Muscle layer of colon (tissue), 2 donors: ENCODE results near the gene ZBTB9.

Source experiments
- H3K27ac ChIP-seq: one replicate; pipeline ENCODE4 v1.7.0; 2013; ENCODE audit warnings: low read depth, mild to moderate bottlenecking, low read length, moderate library complexity
- H3K27me3 ChIP-seq, 2 donors: one replicate each; pipeline ENCODE4 v1.7.0; 2013; ENCODE audit warnings: low read length in 2 of 2, mild to moderate bottlenecking in 2 of 2; ENCODE audit not compliant: insufficient read depth in 2 of 2, control insufficient read depth in 1 of 2
- H3K36me3 ChIP-seq: one replicate; pipeline ENCODE4 v1.7.0; 2013; ENCODE audit warnings: mild to moderate bottlenecking, low read length; ENCODE audit not compliant: insufficient read depth
- H3K4me1 ChIP-seq: one replicate; pipeline ENCODE4 v1.7.0; 2013; ENCODE audit warnings: mild to moderate bottlenecking, low read length; ENCODE audit not compliant: insufficient read depth
- H3K4me3 ChIP-seq, 2 donors: one replicate each; pipeline ENCODE4 v1.7.0; 2013; ENCODE audit warnings: low read length in 2 of 2, low read depth in 1 of 2, mild to moderate bottlenecking in 1 of 2, moderate library complexity in 1 of 2
- H3K9ac ChIP-seq: one replicate; pipeline ENCODE4 v1.7.0; 2013; ENCODE audit warnings: low read length
- H3K9me3 ChIP-seq: one replicate; pipeline ENCODE4 v1.7.0; 2013; ENCODE audit warnings: mild to moderate bottlenecking, low read length
- donor health status: abdominal sarcoma.
- donor health status: Adenocarcinoma of cecum.

The ZBTB9 gene

DNA sequence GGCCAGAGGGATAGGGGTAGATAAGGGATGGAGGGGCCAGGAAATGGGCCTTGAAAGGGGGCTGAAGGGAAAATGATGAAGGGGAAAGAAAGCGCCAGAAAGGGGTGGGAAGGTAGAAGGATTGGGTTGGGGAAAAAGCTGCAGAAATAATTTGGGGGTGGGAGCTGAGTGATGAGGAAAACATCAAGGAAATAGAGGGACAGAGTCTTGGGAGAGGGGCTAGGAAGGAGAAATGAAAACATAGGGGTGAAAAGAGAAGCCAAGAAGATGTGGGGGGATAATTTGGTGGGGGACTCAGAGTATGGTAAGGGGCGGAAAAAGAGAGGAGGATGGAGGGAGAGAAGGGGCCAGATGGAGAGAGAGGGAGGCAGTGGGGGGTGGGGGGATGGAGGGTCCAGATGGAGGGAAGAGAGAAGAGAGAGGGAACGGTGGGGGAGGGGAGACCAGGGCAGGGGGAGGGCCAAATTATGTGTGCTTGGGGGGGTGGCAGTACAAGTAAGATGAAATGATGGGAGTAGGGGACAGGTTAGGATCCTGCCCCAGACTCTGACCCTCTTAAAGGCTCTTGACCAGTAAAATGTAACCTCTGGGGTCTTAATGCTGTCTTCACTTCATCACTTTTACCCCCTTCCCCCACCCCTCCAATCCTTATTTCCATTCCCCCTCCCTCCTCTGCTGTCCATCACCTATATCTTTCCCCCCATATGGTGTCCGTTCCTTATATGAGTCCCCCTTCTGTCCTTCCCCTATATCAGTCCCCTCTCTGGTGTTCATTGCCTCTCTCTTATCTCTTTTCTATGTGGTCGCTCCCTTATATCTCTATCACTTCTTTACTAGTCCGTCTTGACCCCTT is 33.7 kb upstream of the ZBTB9 start:
- H3K27me3 ChIP-seq = no peaks in the 10 kb centered on the region
- no peak overlapping the region for H3K9ac ChIP-seq
- H3K27ac ChIP-seq = peak overlapping the region; percentile 62
- no peak overlapping the region for H3K4me3 ChIP-seq
- peaks cover 54% of the 10 kb centered on the region for H3K4me1 ChIP-seq
- no peaks in the 10 kb centered on the region for H3K9me3 ChIP-seq
- peaks cover 11% of the 10 kb centered on the region for H3K36me3 ChIP-seq

DNA sequence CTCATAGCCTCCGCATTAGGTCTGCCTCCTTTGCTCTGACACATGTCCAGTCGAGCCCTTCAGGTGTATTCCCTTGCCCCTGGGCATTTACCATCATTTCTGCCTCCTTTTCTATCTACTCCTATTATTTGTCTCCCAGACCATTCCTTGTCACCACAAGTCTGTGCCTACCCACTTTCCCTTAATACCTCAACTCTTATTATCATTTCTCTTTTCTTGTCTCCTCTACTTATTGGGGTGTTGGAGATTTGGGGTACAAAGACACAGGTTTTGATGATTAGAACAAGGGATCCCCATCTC is 33.1 kb upstream of the ZBTB9 start:
- no peaks in the 10 kb centered on the region for H3K9me3 ChIP-seq
- H3K27me3 ChIP-seq = no peaks in the 10 kb centered on the region
- no peak overlapping the region for H3K4me3 ChIP-seq
- H3K36me3 ChIP-seq = peaks cover 5% of the 10 kb centered on the region
- no peak overlapping the region for H3K9ac ChIP-seq
- peaks cover 50% of the 10 kb centered on the region for H3K4me1 ChIP-seq
- H3K27ac ChIP-seq = peak overlapping the region; percentile 1

DNA sequence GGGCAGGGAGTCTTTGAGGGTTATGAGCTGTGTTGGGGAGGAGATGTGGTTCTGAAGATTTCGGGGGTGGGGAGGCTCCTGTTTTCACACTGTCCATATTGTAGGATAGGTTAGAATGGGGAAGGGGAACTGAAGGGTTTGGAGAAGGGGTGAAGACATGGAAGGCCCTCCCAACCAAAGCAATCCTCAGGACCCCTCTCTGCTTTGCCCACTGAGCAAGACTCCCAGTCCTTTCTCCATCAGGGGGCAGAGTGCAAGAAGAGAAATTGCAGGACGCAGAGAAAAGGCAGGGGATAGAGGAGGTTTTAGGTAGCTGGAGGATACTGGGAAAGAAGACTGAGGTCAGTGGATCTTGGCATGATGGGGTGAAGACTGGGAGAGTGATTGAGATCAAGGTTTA is 30.6 kb upstream of the ZBTB9 start:
- Histone ChIP-seq H3K4me3 (no peak overlapping the region), H3K9me3 (no peaks in the 10 kb centered on the region), H3K27ac (peak overlapping the region; percentile 5), H3K36me3 (no peaks in the 10 kb centered on the region), H3K27me3 (no peaks in the 10 kb centered on the region), H3K9ac (no peak overlapping the region), H3K4me1 (peaks cover 49% of the 10 kb centered on the region)

DNA sequence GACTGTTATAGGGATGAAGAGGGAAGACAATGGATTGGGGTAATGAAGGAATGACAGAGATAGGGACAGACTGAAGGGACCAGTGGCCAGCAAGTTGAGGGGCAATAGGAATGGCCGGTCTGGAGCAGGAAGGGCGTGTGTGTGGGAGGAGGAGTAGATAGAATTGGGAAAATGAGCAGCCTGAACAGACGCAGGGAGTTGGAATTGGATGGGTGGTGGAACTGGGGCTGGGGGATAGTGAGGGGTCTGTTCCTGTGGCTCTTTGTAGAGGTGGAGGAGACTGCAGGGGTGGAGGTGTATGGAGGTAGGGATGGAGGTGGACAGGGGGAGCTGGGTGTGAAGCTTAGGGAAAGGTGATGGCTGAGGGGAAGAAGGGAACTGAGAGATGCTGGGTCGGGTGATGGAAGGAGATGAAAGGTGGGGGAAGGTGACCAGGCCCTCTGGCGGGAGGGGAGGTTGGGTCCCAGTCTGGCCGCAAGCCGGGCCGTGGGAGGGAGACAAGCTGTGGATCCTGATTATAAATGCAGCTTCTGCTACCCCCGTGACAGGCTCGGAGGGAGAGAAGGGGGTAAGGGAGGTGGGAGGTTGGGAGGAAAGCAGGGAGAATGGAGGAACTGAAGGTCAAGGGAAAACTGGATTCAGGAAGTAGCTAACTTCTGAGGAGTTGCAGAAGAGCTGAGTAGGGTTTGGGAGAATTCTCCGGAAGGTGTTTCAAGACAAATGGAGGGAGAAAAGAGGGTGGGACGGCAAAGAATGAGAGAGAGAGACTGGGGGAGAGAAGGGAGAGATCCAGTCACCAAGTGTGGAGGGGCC is 29.3 kb upstream of the ZBTB9 start:
- Histone ChIP-seq H3K4me3 (peak overlapping the region; percentile 44 to 85), H3K4me1 (peaks cover 46% of the 10 kb centered on the region), H3K27me3 (no peaks in the 10 kb centered on the region), H3K36me3 (no peaks in the 10 kb centered on the region), H3K9me3 (no peaks in the 10 kb centered on the region), H3K9ac (peak overlapping the region; percentile 95), H3K27ac (peak overlapping the region; percentile 97)

DNA sequence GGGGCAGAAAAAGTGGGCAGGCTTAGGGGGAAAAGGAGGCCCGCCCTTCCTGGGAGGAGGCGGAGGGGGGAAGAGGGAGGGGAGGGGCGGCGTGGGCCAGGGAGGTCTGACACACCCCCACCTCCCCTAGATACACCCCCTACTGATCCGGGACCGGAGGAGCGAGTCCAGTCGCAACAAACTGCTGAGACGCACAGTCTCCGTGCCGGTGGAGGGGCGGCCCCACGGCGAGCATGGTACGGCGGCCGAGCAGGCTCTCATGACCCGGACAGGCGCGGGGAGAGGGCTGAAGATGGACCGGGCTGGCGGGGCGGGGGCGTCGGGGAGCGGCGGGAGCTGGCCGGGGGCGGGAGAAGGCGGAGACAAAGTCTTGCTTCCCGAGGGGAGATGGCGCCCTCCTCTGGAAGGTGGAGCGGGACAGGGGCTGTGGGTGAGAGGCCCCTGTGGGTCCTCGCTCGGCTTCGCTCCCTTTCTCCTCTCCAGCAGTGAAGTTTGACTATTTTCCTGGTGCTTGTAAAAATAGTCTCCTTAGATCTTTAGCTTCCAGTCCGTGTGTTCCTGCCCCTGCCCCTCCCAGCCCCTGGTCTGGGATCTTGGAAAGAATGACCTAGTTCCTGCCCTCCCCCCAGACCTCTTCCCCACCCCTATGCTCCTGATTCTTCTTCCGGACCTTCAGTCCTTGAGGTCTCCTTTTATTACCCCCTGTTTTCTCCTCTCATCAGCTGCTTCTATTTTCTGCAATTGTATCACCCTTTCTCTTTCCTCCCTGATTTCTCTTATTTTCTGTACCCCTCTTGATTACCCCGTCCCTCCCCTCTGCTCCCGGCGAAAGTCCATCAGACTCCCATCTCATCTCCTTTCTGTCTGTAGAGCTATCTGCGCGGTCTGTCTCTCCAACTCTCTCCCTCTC is 28.5 kb upstream of the ZBTB9 start:
- H3K27me3 ChIP-seq = no peaks in the 10 kb centered on the region
- no peaks in the 10 kb centered on the region for H3K9me3 ChIP-seq
- H3K9ac ChIP-seq = peak overlapping the region; percentile 95
- H3K27ac ChIP-seq = peak overlapping the region; percentile 97
- peak overlapping the region; percentile 44 to 85 for H3K4me3 ChIP-seq
- H3K36me3 ChIP-seq = no peaks in the 10 kb centered on the region
- peaks cover 55% of the 10 kb centered on the region for H3K4me1 ChIP-seq

DNA sequence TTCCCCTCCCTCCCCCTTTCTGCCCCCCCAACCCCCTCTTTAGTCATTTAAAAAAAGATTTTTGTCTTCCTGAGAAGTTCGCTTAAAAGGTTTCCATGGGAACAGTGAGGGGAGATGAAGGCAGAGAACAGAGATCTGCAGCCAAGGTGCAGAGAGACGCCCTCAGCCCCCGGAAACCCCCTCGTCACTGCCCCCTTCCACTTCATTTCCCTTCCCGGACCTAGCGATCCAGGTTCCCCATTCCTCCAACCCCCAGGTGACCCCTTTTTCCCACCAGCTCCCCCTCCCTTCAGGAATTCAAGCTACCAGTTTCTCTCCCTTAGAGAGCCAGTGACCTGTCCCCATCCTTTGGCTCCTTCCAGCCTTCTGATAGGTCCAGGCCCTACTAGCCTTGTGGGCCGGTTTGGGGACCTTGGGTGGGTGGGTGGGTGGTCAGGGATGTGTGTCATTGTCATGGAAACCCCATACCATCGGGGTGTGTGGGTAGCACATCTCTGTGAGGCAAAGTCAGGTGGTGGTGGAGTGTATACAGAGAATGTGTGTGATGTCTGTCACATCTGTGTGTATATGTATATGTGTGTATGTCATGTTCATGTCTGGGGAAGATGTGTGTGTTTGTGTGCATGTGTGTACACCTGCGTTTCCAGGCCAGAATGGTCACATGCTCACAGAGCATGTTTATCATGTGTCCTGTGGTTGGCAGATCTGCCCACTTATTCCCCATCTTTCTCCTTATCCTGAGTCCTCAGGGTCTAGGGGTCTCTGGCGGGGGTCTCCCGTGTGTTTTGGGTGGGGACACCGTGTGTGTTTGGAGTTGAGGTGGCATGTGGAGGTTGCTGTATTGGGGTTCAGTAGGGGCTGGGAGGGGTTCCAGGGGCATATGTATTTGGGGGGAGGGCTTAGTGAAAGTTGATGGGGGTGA is 27.5 kb upstream of the ZBTB9 start:
- Histone ChIP-seq H3K9ac (no peak overlapping the region), H3K27ac (peak overlapping the region; percentile 97), H3K27me3 (no peaks in the 10 kb centered on the region), H3K36me3 (no peaks in the 10 kb centered on the region), H3K4me3 (peak overlapping the region; percentile 52 to 85), H3K4me1 (peaks cover 64% of the 10 kb centered on the region), H3K9me3 (no peaks in the 10 kb centered on the region)

DNA sequence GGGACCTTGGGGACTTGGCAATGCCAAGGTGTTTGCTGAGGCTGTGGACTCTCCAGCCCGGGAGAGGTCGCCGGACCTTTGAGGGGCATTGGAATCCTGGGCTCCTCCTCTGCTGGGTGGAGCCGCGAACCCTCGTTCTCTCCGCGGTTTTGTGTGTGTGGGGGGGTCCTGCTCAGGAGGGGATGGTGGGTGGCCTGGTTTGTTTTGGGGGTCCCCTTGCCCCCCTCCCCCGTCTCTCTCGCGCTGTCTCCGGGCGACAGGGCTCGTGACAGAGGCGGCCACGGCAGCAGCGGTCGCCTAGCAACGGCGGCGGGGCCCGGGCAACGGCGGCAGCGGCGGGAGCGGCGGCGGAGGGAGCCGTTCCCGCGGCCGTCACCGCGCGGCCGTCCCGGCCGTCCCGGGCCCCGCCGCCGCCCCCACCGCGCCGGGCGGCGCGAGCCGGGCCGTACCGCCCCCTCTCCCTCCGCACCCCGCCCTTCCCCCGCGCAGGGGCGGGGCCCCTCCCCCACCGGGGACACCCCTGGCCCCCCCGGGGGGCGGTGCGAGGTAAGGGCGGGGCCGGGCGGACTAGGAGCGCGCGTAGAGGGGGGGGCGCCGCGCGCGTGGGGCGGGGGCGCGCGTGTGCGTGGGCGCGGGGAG is 26.7 kb upstream of the ZBTB9 start:
- no peaks in the 10 kb centered on the region for H3K36me3 ChIP-seq
- H3K9ac ChIP-seq = no peak overlapping the region
- H3K4me3 ChIP-seq = peak overlapping the region; percentile 52 to 84
- no peaks in the 10 kb centered on the region for H3K9me3 ChIP-seq
- H3K27me3 ChIP-seq = no peaks in the 10 kb centered on the region
- H3K27ac ChIP-seq = peak overlapping the region; percentile 76
- peaks cover 70% of the 10 kb centered on the region for H3K4me1 ChIP-seq

DNA sequence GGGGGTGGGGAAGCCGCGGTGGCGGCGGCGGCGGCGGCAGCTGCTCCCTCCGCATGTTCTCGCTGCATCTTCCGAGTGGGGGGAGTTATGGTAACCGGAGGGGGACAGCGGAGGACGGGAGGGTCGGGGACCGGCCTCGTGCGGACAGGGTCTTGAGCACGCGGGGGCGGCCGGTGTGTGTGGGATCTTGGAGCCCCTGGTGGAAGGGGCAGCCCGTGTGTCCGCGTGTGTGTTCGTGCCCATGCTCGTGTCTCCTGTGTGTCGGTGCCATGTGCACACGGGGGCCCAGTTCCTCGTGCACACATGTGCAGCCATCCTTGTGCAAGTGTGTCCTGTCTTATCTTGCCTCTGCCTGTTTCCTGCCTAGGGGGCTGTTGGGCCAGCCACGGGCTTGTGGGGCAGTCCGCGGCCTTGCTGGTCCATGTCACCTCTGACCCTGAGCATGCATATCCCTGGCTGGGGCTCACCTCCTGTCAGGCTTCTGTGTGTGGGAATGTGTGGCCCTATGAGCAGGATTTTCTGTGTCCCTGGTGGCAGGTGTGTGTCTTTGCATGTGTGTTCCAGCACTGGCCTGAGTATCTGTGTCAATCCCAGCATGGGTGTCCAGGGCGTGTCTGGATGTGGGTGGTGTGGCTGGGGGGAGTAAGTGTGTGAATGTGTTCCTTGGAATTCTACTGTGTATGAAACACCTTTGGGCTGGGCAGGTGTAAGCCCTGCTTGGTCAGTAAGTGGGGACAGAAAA is 26.0 kb upstream of the ZBTB9 start:
- Histone ChIP-seq H3K9ac (no peak overlapping the region), H3K36me3 (no peaks in the 10 kb centered on the region), H3K4me3 (peak overlapping the region in 1 of 2 donors; percentile 59), H3K9me3 (no peaks in the 10 kb centered on the region), H3K27me3 (no peaks in the 10 kb centered on the region), H3K27ac (peak overlapping the region; percentile 40), H3K4me1 (peaks cover 75% of the 10 kb centered on the region)

DNA sequence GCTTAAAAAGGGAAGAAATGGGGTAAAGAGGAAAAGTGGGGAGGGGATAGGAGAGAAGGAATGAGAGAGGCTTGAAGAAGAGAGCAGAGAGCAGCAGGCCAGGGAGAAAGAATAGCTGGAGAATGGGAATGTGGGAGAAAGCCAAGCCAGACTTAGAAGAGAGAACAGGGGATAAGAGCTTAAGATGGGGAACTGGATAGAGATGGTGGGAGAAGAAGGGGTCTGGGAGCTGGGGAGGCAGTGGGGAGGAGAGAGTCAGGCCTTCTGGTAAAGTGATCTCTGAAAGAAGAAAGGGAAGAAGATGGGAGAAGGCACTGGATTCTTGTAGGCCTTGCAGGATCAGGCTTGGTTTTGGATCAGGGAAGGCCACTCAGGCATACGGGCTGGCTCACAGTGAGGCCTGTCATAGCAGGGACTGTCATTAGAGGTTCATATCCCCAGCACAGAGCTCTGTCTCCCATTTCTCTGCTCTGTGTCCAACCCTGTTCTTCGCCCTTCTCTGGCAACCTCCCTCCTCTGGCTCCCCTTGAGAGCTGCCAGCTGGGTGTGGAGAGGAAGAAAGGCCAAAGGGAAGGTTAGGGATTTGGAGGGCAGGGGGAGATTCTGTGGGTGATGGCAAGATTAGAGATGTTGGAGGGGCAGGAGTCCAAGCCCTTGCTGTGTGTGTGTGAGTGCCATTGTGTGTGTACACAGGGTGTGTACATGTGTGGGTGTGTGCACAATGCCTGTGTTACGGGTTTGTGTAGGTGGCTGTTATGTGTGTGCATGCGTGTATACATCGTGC is 25.2 kb upstream of the ZBTB9 start:
- no peaks in the 10 kb centered on the region for H3K27me3 ChIP-seq
- peak overlapping the region; percentile 40 for H3K27ac ChIP-seq
- no peaks in the 10 kb centered on the region for H3K9me3 ChIP-seq
- no peaks in the 10 kb centered on the region for H3K36me3 ChIP-seq
- peaks cover 73% of the 10 kb centered on the region for H3K4me1 ChIP-seq
- H3K9ac ChIP-seq = no peak overlapping the region
- H3K4me3 ChIP-seq = peak overlapping the region in 1 of 2 donors; percentile 59
